Measurements from ENCODE around the gene CALY.

The CALY gene

GRCh38 chr10:133295426-133296320, 41.0 kb downstream of the CALY start:
- no peak overlapping the region for H3K4me3 ChIP-seq (replicated peaks in 1 of 2; ENCODE audit: low read depth in 2 of 2, low read length in 2 of 2)
- DNase-seq (ENCODE audit: low read depth in 2 of 2) = no peak
- TF ChIP-seq CTCF (IDR thresholded peaks at IDR 0.05; ENCODE audit: low read depth, low read length) = no peak

GRCh38 chr10:133294189-133294588, 42.5 kb downstream of the CALY start:
- no peak for DNase-seq (ENCODE audit: low read depth in 2 of 2)
- H3K4me3 ChIP-seq (replicated peaks in 1 of 2; ENCODE audit: low read depth in 2 of 2, low read length in 2 of 2) = no peak overlapping the region
- no peak for TF ChIP-seq CTCF (IDR thresholded peaks at IDR 0.05; ENCODE audit: low read depth, low read length)

- TF ChIP-seq CTCF (IDR thresholded peaks at IDR 0.05; ENCODE audit: low read depth, low read length) = no peak
- no peak for DNase-seq (ENCODE audit: low read depth in 2 of 2)
- no peak overlapping the region for H3K4me3 ChIP-seq (replicated peaks in 1 of 2; ENCODE audit: low read depth in 2 of 2, low read length in 2 of 2)
These were observed 42.9 kb downstream of the CALY start for GRCh38 chr10:133293810-133294119.

GRCh38 chr10:133292919-133293809, 43.5 kb downstream of the CALY start:
- DNase-seq (ENCODE audit: low read depth in 2 of 2) = peak; percentile 31 to 89
- no peak overlapping the region for H3K4me3 ChIP-seq (replicated peaks in 1 of 2; ENCODE audit: low read depth in 2 of 2, low read length in 2 of 2)

GRCh38 chr10:133289761-133290160, 46.9 kb downstream of the CALY start:
- DNase-seq (ENCODE audit: low read depth in 2 of 2) = no peak
- no peak for TF ChIP-seq CTCF (IDR thresholded peaks at IDR 0.05; ENCODE audit: low read depth, low read length)
- no peak overlapping the region for H3K4me3 ChIP-seq (replicated peaks in 1 of 2; ENCODE audit: low read depth in 2 of 2, low read length in 2 of 2)

More at GRCh38 chr10:133292919-133293809, 43.5 kb downstream of the CALY start:
- no peak for TF ChIP-seq CTCF (IDR thresholded peaks at IDR 0.05; ENCODE audit: low read depth, low read length)

GRCh38 chr10:133287832-133288500, 48.7 kb downstream of the CALY start:
- no peak for DNase-seq (ENCODE audit: low read depth in 2 of 2)
- no peak overlapping the region for H3K4me3 ChIP-seq (replicated peaks in 1 of 2; ENCODE audit: low read depth in 2 of 2, low read length in 2 of 2)
- no peak for TF ChIP-seq CTCF (IDR thresholded peaks at IDR 0.05; ENCODE audit: low read depth, low read length)

Measured in cardiac fibroblast (primary cell).